Nephron (organoid): ENCODE data around the gene TYRO3.

Experiments
- H3K27ac Mint-ChIP-seq, 3 experiments: 2 replicates each; pipeline ENCODE4 v1.8.0; 2020; ENCODE audit warnings: mixed read lengths in 3 of 3, mild to moderate bottlenecking in 2 of 3, moderate library complexity in 1 of 3
- H3K27me3 Mint-ChIP-seq: 2 replicates; pipeline ENCODE4 v1.8.0; 2021; ENCODE audit warnings: low read depth, mild to moderate bottlenecking, moderate library complexity, mixed read lengths
- H3K36me3 Mint-ChIP-seq: 2 replicates; pipeline ENCODE4 v1.8.0; 2020; ENCODE audit warnings: low read depth, mixed read lengths
- H3K4me1 Mint-ChIP-seq: 2 replicates; pipeline ENCODE4 v1.8.0; 2020; ENCODE audit warnings: mixed read lengths
- H3K4me3 Mint-ChIP-seq, 3 experiments: 2 replicates each; pipeline ENCODE4 v1.8.0; 2020; ENCODE audit warnings: mild to moderate bottlenecking in 3 of 3, mixed read lengths in 3 of 3, moderate library complexity in 2 of 3
- H3K9me3 Mint-ChIP-seq: 2 replicates; pipeline ENCODE4 v1.8.0; 2020; ENCODE audit warnings: mixed read lengths
- CTCF ChIP-seq, 3 experiments: fragments of 200-600 bp; sonication (generic); IDR thresholded peaks; one replicate each; pipeline ENCODE4 v1.5.0; 2021; ENCODE audit warnings: antibody characterized with exemption in 3 of 3; ENCODE audit not compliant: unreplicated experiment in 3 of 3

The TYRO3 gene

DNA sequence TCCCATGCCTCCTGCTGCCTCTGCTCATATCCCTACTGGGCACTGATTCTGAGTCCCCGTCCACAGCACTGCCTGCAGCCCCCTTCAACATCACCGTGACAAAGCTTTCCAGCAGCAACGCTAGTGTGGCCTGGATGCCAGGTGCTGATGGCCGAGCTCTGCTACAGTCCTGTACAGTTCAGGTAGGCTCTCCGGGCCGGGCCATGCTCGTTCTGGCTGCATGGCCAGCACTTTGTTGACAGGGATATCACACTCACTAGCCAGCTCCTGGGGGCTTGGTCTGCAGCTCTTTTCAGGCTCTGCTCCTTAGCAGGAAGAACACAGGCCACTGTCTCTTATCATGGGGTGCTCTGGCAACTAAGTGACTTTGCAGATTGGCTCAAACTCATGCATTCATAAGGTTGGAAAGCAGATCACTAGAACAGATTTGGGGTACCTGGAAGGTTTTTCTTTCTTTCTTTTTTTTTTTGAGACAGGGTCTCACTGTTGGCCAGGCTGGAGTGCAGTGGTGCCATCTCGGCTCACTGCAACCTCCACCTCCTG lies 6.0 kb downstream of the TYRO3 start:
- TF ChIP-seq CTCF (IDR thresholded peaks at IDR 0.05; ENCODE audit: unreplicated experiment in 3 of 3), result no peak
- Mint-ChIP-seq H3K27me3 (peaks cover 6% of the 10 kb centered on the region), H3K36me3 (peaks cover 28% of the 10 kb centered on the region), H3K4me3 (peak overlapping the region; percentile 31 to 46 (median 38)), H3K4me1 (peaks cover 78% of the 10 kb centered on the region), H3K9me3 (no peaks in the 10 kb centered on the region), H3K27ac (peak overlapping the region; percentile 98 to 100 (median 99))

- H3K4me3 Mint-ChIP-seq, result no peak overlapping the region
- H3K27me3 Mint-ChIP-seq, result no peaks in the 10 kb centered on the region
- no peaks in the 10 kb centered on the region for H3K9me3 Mint-ChIP-seq
- no peak for TF ChIP-seq CTCF (IDR thresholded peaks at IDR 0.05; ENCODE audit: unreplicated experiment in 3 of 3)
- H3K4me1 Mint-ChIP-seq, result peaks cover 71% of the 10 kb centered on the region
- peaks cover 35% of the 10 kb centered on the region for H3K36me3 Mint-ChIP-seq
- H3K27ac Mint-ChIP-seq, result peak overlapping the region; percentile 98 to 100 (median 99)
Observed at GRCh38 chr15:41565702-41566101, 6.7 kb downstream of the TYRO3 start.

DNA sequence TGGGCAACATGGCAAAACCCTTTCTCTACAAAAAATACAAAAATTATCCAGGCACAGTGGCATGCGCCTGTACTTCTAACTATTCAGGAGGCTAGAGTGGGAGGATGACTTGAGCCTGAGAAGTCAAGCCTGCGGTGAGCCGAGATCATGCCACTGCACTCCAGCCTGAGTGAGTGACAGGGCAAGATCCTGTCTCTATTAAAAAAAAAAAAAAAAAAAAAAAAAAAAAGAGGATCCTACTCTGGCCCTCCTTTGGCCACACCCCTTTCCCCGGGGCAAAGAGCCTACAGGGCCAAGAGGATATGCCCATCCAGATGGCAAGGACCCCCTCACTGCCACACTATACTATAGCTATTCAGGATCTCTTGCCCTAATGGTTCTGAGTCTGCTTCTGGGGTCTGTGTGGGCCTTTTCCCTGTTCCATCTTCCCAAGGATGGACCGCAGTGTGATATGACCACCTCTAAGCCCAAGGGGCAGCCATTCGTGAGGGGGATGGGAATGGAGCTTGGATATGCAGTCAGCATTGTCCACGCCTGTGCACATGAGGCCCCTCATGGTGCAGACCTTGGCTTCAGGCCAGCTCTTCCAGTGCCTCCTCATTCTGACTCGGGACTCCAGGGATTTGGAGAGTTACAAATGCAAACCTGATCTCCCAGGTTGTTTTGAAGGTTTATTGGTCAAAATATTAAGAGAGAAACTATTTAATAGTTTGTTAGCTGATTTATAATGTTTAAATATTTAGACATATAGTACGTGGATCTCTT lies 7.3 kb downstream of the TYRO3 start:
- TF ChIP-seq CTCF (IDR thresholded peaks at IDR 0.05; ENCODE audit: unreplicated experiment in 3 of 3), result no peak
- H3K4me3 Mint-ChIP-seq, result peak overlapping the region in 1 of 3 experiments; percentile 61
- no peaks in the 10 kb centered on the region for H3K27me3 Mint-ChIP-seq
- peak overlapping the region; percentile 99 to 100 (median 100) for H3K27ac Mint-ChIP-seq
- peaks cover 41% of the 10 kb centered on the region for H3K36me3 Mint-ChIP-seq
- peaks cover 67% of the 10 kb centered on the region for H3K4me1 Mint-ChIP-seq
- no peaks in the 10 kb centered on the region for H3K9me3 Mint-ChIP-seq

- H3K9me3 Mint-ChIP-seq, result no peaks in the 10 kb centered on the region
- peaks cover 57% of the 10 kb centered on the region for H3K4me1 Mint-ChIP-seq
- TF ChIP-seq CTCF (IDR thresholded peaks at IDR 0.05; ENCODE audit: unreplicated experiment in 3 of 3), result no peak
- H3K4me3 Mint-ChIP-seq, result peak overlapping the region in 1 of 3 experiments; percentile 35
- peaks cover 50% of the 10 kb centered on the region for H3K36me3 Mint-ChIP-seq
- H3K27ac Mint-ChIP-seq, result peak overlapping the region; percentile 99 to 100 (median 100)
- H3K27me3 Mint-ChIP-seq, result no peaks in the 10 kb centered on the region
Observed at GRCh38 chr15:41567261-41567660, 8.2 kb downstream of the TYRO3 start.

DNA sequence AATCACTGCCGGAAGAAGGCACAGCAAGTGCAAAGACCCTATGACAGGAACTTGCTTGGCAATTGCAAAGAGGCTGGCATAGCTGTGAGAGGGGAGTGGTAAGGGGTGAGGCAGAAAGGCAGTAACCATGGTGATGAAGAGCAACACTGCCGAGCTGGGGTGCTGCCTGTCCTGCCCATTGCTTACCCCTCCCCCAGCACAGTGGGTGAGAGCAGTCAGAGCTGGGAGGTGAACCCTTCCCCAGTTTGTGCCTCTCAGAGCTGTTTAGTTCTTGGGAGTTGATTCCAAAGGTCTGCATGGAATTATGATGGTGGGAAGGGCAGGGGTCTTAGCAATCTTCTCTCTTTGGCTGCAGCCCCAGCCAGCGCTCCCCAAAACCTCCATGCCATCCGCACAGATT lies 8.8 kb downstream of the TYRO3 start:
- H3K4me3 Mint-ChIP-seq, result peak overlapping the region; percentile 35 to 73 (median 68)

More for the DNA sequence above, 8.8 kb downstream of the TYRO3 start:
- Mint-ChIP-seq H3K9me3 (no peaks in the 10 kb centered on the region), H3K27me3 (no peaks in the 10 kb centered on the region), H3K27ac (peak overlapping the region; percentile 99 to 100 (median 100)), H3K36me3 (peaks cover 51% of the 10 kb centered on the region), H3K4me1 (peaks cover 51% of the 10 kb centered on the region)
- no peak for TF ChIP-seq CTCF (IDR thresholded peaks at IDR 0.05; ENCODE audit: unreplicated experiment in 3 of 3)
